ENCODE data around the gene RASSF5.
A peak's percentile ranks its signal among the peaks of the same experiment; 100 is the strongest.

- peak; percentile 82 for TF ChIP-seq POLR2A (IDR thresholded peaks at IDR 0.05)
- peak; percentile 96 to 99 (median 99) for TF ChIP-seq CTCF (IDR thresholded peaks at IDR 0.05)
- TF ChIP-seq EP300 (IDR thresholded peaks at IDR 0.05; ENCODE audit: low read depth) = no peak
Measured at GRCh38 chr1:206612129-206612876, 105.0 kb downstream of the RASSF5 start, which contains the start of gene EIF2D.

All from transverse colon (tissue), 3 donors.